Caco-2 (cell line): ENCODE measurements around the gene IFT81. TPM values are rescaled to one million over a fixed set of nuclear protein-coding genes. Genes with fewer than 3 reads are reported as not detected.

Experiments
- BruUV-seq: library from RNA; stranded (reverse); fragments of 400-500 nt; replicated peaks from 2 replicates; lab custom pipeline; 2021; lab: Mats Ljungman, UMichigan
- CTCF ChIA-PET: fragments of 300-600 bp; sonication (Branson Sonifier 250); formaldehyde crosslinking; loops from one replicate; lab custom pipeline; 2022; ENCODE audit warnings: antibody characterized with exemption; lab: Charles Lee
- POLR2A ChIA-PET: fragments of 300-600 bp; sonication (Branson Sonifier 250); formaldehyde crosslinking; loops from one replicate; lab custom pipeline; 2022; ENCODE audit warnings: antibody characterized with exemption; lab: Charles Lee
- DNase-seq, 2 experiments: peaks; one replicate each; pipeline versions ENCODE4 v3.0.0 to v3.0.0-alpha.2; 2020 to 2022
- H3K27me3 ChIP-seq: replicated peaks from 2 replicates; pipeline ENCODE4 v1.6.0; 2011; ENCODE audit warnings: low read length; ENCODE audit not compliant: control insufficient read depth, insufficient read depth
- H3K36me3 ChIP-seq: 2 replicates; pipeline ENCODE4 v1.5.1; 2011; ENCODE audit warnings: low read length; ENCODE audit not compliant: control insufficient read depth, insufficient read depth
- H3K4me1 ChIP-seq: fragments of 250-450 bp; sonication (Bioruptor Pico); 2 replicates; pipeline ENCODE4 v1.5.1; 2020; ENCODE audit warnings: mild to moderate bottlenecking
- H3K4me3 ChIP-seq: 2 replicates; pipeline ENCODE4 v1.5.1; 2011; ENCODE audit warnings: low read depth, mild to moderate bottlenecking, control low read depth, low read length
- H3K9me3 ChIP-seq: fragments of 250-450 bp; sonication (Bioruptor Pico); 2 replicates; pipeline ENCODE4 v1.5.1; 2020; ENCODE audit warnings: mild to moderate bottlenecking, moderate library complexity
- H3K27ac Mint-ChIP-seq: one replicate; pipeline ENCODE4 v1.8.0; 2022; ENCODE audit warnings: mixed read lengths; ENCODE audit not compliant: unreplicated experiment
- H3K27me3 Mint-ChIP-seq: one replicate; pipeline ENCODE4 v1.8.0; 2022; ENCODE audit warnings: mixed read lengths; ENCODE audit not compliant: insufficient read depth, unreplicated experiment
- H3K36me3 Mint-ChIP-seq: one replicate; pipeline ENCODE4 v1.8.0; 2022; ENCODE audit warnings: mild to moderate bottlenecking, mixed read lengths; ENCODE audit not compliant: insufficient read depth, unreplicated experiment
- H3K4me1 Mint-ChIP-seq: one replicate; pipeline ENCODE4 v1.8.0; 2022; ENCODE audit warnings: low read depth, mixed read lengths; ENCODE audit not compliant: unreplicated experiment
- H3K4me3 Mint-ChIP-seq: one replicate; pipeline ENCODE4 v1.8.0; 2022; ENCODE audit warnings: mild to moderate bottlenecking, moderate library complexity, mixed read lengths; ENCODE audit not compliant: unreplicated experiment
- H3K9me3 Mint-ChIP-seq: one replicate; pipeline ENCODE4 v1.8.0; 2022; ENCODE audit warnings: mixed read lengths; ENCODE audit not compliant: unreplicated experiment
- CTCF ChIP-seq, 2 experiments: fragments of 200-600 bp in 1 of 2; IDR thresholded peaks; 1 replicate in 1 of 2; 2 replicates in 1 of 2; pipeline versions ENCODE4 v1.5.1 to v1.8.0; 2011 to 2022; ENCODE audit warnings: antibody characterized with exemption in 1 of 2, control low read depth in 1 of 2, inconsistent platforms in 1 of 2, low read depth in 1 of 2, low read length in 1 of 2, mild to moderate bottlenecking in 1 of 2, moderate library complexity in 1 of 2; ENCODE audit not compliant: insufficient read depth in 1 of 2, severe bottlenecking in 1 of 2, unreplicated experiment in 1 of 2
- intact Hi-C: fragments of 100-400 bp; cut with micrococcal nuclease; formaldehyde crosslinking; loops from one replicate; pipeline ENCODE4 v1.10.0; 2022; ENCODE audit not compliant: unreplicated experiment
- total RNA-seq: library from RNA; stranded (reverse); gene quantifications from 2 replicates; pipeline ENCODE4 v1.2.3, GENCODE V29; 2022

IFT81 gene
- total RNA-seq, 1 experiment from 2014 or later: 5.9 TPM

DNA sequence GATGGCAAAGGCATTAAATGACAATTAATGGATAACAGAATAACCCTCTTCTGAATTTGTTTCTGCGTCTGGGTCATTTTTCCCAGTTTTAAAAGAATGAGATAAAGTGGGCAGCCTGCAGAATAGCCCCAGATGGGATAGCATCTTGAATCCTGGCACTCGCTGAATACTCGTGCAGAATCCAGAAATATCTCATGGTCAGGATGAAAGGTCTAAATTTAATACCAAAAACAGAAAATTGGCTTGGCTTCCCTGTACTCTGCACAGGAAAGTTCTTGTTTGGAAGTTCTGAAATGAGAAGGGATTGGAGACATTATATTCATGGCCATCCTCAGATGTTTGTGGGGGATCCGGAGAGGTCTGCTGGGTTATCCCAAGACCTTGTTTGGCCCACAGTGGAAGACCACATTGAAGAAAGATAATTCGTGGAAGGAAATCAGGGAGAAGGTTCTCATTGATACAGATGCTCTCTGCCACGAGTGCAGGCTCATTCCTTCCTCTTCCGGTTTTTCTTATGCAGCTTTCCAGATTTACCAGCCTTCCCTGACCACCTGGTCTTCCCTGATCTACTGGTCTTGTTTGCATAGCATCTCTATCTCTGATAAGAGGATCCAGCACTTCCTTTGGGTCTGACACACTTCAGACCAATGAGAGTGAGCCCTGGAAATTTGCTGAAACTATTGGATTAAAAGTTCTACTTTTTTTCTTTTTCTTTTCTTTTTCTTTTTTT is 6.0 kb upstream of the IFT81 start:
- intact Hi-C loops: no loop called here
- Mint-ChIP-seq H3K4me1 (no peaks in the 10 kb centered on the region), H3K27ac (no peak overlapping the region), H3K36me3 (no peaks in the 10 kb centered on the region), H3K27me3 (no peaks in the 10 kb centered on the region), H3K9me3 (no peaks in the 10 kb centered on the region), H3K4me3 (no peak overlapping the region)
- no peak for TF ChIP-seq CTCF (IDR thresholded peaks at IDR 0.05; ENCODE audit: insufficient read depth in 1 of 2, low read depth in 1 of 2, low read length in 1 of 2, severe bottlenecking in 1 of 2, unreplicated experiment in 1 of 2)
- CTCF ChIA-PET: no interaction called here
- Histone ChIP-seq H3K4me1 (peaks cover 7% of the 10 kb centered on the region; the same call in 1 of the 2 replicates), H3K36me3 (no peaks in the 10 kb centered on the region), H3K27me3 (no peaks in the 10 kb centered on the region), H3K9me3 (no peaks in the 10 kb centered on the region), H3K4me3 (no peak overlapping the region)
- no TSS peak for BruUV-seq
- DNase-seq: peak; percentile 59 to 61
- POLR2A ChIA-PET: no interaction called here

GRCh38 chr12:110122929-110123328 is 1.2 kb upstream of the IFT81 start:
- BruUV-seq: no TSS peak
- H3K27me3 Mint-ChIP-seq: no peaks in the 10 kb centered on the region
- no peaks in the 10 kb centered on the region for H3K9me3 Mint-ChIP-seq
- no peak for DNase-seq
- POLR2A ChIA-PET: no interaction called here
- no peaks in the 10 kb centered on the region for H3K4me1 Mint-ChIP-seq
- Histone ChIP-seq H3K4me3 (no peak overlapping the region), H3K4me1 (peaks cover 5% of the 10 kb centered on the region; the same call in 1 of the 2 replicates), H3K9me3 (no peaks in the 10 kb centered on the region), H3K27me3 (no peaks in the 10 kb centered on the region), H3K36me3 (no peaks in the 10 kb centered on the region)
- intact Hi-C loops: loop anchor here (5.0 kb wide), 1 partner anchor 159 kb away; the partner anchor contains the start of gene ATP2A2
- CTCF ChIA-PET: no interaction called here
- H3K36me3 Mint-ChIP-seq: no peaks in the 10 kb centered on the region
- no peak for TF ChIP-seq CTCF (IDR thresholded peaks at IDR 0.05; ENCODE audit: insufficient read depth in 1 of 2, low read depth in 1 of 2, low read length in 1 of 2, severe bottlenecking in 1 of 2, unreplicated experiment in 1 of 2)
- H3K27ac Mint-ChIP-seq: no peak overlapping the region
- no peak overlapping the region for H3K4me3 Mint-ChIP-seq

DNA sequence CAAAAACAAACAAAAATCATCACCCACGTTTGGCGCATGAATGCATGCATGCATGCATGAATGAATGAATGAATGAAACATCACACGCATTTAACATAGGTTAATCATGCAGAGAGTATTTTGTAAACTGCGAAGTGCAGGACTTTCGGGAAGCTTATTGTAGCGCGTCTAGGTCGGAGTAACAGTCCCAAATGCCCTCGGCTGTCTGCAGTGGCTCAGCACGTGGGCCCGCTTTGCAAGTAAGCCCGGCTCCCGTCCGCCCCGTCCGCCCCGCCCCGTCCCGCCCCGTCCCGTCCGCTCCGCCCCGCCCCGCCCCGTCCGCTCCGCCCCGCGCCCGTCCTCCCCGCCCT is 263 bp upstream of the IFT81 start:
- 0 out of 2 replicates have a peak overlapping the region, but pooled peaks have one; percentile 15 for H3K4me3 ChIP-seq
- intact Hi-C loops: loop anchor here (5.0 kb wide), 1 partner anchor 158 kb away; the partner anchor contains the start of gene ATP2A2
- CTCF ChIA-PET: interaction anchor here (0.5 to 1.1 kb wide), 12 partner anchors 9 to 661 kb away, joined by 3 to 5 read pairs (median 3); no protein-coding TSS in a partner anchor

More for the DNA sequence above, 263 bp upstream of the IFT81 start:
- POLR2A ChIA-PET: interaction anchor here (0.5 to 1.0 kb wide), 6 partner anchors 15 to 344 kb away, joined by 3 to 4 read pairs (median 3); partner anchors contain the start of gene GPN3
- Mint-ChIP-seq H3K9me3 (no peaks in the 10 kb centered on the region), H3K27me3 (no peaks in the 10 kb centered on the region), H3K4me1 (no peaks in the 10 kb centered on the region), H3K4me3 (peak overlapping the region; percentile 78), H3K27ac (peak overlapping the region; percentile 85), H3K36me3 (no peaks in the 10 kb centered on the region)
- H3K27me3 ChIP-seq: no peaks in the 10 kb centered on the region
- TF ChIP-seq CTCF (IDR thresholded peaks at IDR 0.05; ENCODE audit: insufficient read depth in 1 of 2, low read depth in 1 of 2, low read length in 1 of 2, severe bottlenecking in 1 of 2, unreplicated experiment in 1 of 2): no peak
- H3K9me3 ChIP-seq: no peaks in the 10 kb centered on the region
- H3K36me3 ChIP-seq: no peaks in the 10 kb centered on the region
- no peaks in the 10 kb centered on the region for H3K4me1 ChIP-seq
- no peak for DNase-seq
- BruUV-seq: no TSS peak
